ENCODE data around the gene PSME3.
"Not testable (repeated sequence)": the region's sequence is repeated elsewhere in the genome, so short reads cannot be mapped to it uniquely, and the experiment has no call there.

Gene PSME3

GRCh38 chr17:42872251-42872965, 39.2 kb downstream of the PSME3 start:
- TF ChIP-seq CTCF (IDR thresholded peaks at IDR 0.05; ENCODE audit: insufficient read depth, low read depth, low read length, missing control alignments), result no peak
- no peak overlapping the region for H3K4me3 ChIP-seq (ENCODE audit: low read length)
- no peak for DNase-seq (ENCODE audit: low read depth)

GRCh38 chr17:42873315-42873714, 40.1 kb downstream of the PSME3 start:
- H3K4me3 ChIP-seq (ENCODE audit: low read length), result no peak overlapping the region
- no peak for TF ChIP-seq CTCF (IDR thresholded peaks at IDR 0.05; ENCODE audit: insufficient read depth, low read depth, low read length, missing control alignments)
- no peak for DNase-seq (ENCODE audit: low read depth)

GRCh38 chr17:42873932-42874695, 40.9 kb downstream of the PSME3 start:
- H3K4me3 ChIP-seq (ENCODE audit: low read length); DNase-seq (ENCODE audit: low read depth): not testable (repeated sequence)

GRCh38 chr17:42877037-42877436, 43.8 kb downstream of the PSME3 start:
- DNase-seq (ENCODE audit: low read depth), result no peak
- no peak for TF ChIP-seq CTCF (IDR thresholded peaks at IDR 0.05; ENCODE audit: insufficient read depth, low read depth, low read length, missing control alignments)
- no peak overlapping the region for H3K4me3 ChIP-seq (ENCODE audit: low read length)

DNA sequence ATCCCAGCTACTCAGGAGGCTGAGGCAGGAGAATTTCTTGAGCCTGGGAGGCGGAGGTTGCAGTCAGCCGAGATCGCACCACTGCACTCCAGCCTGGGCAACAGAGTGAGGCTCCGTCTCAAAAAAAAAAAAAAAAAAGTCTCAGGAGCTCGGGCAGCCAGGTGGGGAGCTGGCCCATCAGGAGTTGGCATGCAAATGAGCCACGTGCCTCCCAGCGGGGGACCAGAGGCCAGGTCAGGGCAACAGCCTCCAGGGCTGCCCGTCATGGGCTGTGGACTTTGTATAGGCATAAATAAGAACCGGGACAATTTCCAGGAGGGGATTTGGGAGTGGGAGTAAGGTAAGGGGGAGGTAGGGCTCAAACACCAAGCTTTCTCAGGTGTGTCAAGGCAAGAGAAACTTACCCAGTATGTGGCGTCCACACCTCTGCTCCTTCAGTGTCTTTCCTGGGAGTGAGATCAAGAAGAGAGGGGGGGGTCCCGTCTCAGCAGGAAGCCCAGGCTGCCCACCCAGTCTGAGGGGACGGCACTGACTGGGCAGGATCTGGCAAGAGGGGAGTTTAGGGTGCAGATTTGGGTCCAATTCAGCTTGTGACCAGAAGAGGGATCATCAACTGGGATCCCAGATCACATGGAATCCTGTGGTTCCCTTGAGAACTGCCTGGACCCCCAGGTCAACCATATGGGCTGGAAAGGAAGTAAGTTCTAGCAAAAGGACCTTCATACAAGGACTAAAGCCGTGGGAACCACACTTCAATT, 45.1 kb downstream of the PSME3 start:
- no peak for TF ChIP-seq CTCF (IDR thresholded peaks at IDR 0.05; ENCODE audit: insufficient read depth, low read depth, low read length, missing control alignments)
- DNase-seq (ENCODE audit: low read depth), result no peak

DNA sequence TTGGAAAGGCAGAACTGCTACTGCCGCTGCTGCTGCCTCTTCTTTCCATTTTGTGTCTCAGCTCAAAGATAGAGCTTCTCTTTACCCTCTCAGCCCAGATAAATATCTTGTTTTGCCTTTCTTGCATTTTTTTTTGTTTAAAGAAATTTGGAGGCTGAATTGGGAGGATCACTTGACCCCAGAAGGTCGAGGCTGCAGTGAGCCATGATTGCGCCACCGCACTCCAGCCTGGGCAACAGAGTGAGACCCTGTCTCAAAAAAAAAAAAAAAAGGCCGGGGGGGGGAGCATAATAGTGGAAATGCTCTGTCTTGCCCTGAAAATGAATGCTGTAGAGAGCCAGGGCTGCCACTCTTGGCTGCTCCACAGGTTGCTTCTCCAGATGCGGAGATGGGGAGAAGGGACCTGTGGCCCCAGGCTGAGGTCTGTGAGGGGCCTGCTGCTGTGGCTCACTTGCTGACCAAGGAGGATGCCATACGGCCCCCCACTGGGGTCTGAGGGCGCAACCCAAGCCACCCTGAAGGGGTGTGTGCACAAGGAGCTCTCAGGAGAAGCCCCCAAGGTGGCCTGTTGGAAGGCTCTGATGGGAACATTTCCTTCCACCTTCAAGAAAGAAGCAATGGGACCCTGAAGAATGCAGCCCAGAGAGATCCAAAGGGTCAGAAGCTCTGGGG, 45.9 kb downstream of the PSME3 start:
- H3K4me3 ChIP-seq (ENCODE audit: low read length), result no peak overlapping the region
- no peak for TF ChIP-seq CTCF (IDR thresholded peaks at IDR 0.05; ENCODE audit: insufficient read depth, low read depth, low read length, missing control alignments)
- no peak for DNase-seq (ENCODE audit: low read depth)

More for the DNA sequence above, 45.1 kb downstream of the PSME3 start:
- no peak overlapping the region for H3K4me3 ChIP-seq (ENCODE audit: low read length)

- no peak for DNase-seq (ENCODE audit: low read depth)
These were observed 46.4 kb downstream of the PSME3 start for GRCh38 chr17:42879596-42879985.

More at GRCh38 chr17:42879596-42879985, 46.4 kb downstream of the PSME3 start:
- H3K4me3 ChIP-seq (ENCODE audit: low read length), result no peak overlapping the region
- no peak for TF ChIP-seq CTCF (IDR thresholded peaks at IDR 0.05; ENCODE audit: insufficient read depth, low read depth, low read length, missing control alignments)
